Muscle layer of duodenum (tissue), 2 donors: ENCODE data around the gene ZFP42.
"Not testable (repeated sequence)": the region's sequence is repeated elsewhere in the genome, so short reads cannot be mapped to it uniquely, and the experiment has no call there.

Experiments
- H3K27ac ChIP-seq: one replicate; pipeline ENCODE4 v1.7.0; 2013; ENCODE audit warnings: mild to moderate bottlenecking, low read length
- H3K27me3 ChIP-seq: one replicate; pipeline ENCODE4 v1.7.0; 2013; ENCODE audit warnings: low read depth, mild to moderate bottlenecking, control low read depth, low read length
- H3K36me3 ChIP-seq, 2 donors: one replicate each; pipeline ENCODE4 v1.7.0; 2013; ENCODE audit warnings: low read length in 2 of 2, control low read depth in 1 of 2, mild to moderate bottlenecking in 1 of 2; ENCODE audit not compliant: insufficient read depth in 2 of 2, control insufficient read depth in 1 of 2
- H3K4me1 ChIP-seq, 2 donors: one replicate each; pipeline ENCODE4 v1.7.0; 2013; ENCODE audit warnings: low read length in 2 of 2, mild to moderate bottlenecking in 2 of 2, control low read depth in 1 of 2, moderate library complexity in 1 of 2; ENCODE audit not compliant: insufficient read depth in 2 of 2, control insufficient read depth in 1 of 2
- H3K4me3 ChIP-seq, 2 donors: one replicate each; pipeline ENCODE4 v1.7.0; 2013; ENCODE audit warnings: low read length in 2 of 2, low read depth in 1 of 2, mild to moderate bottlenecking in 1 of 2
- H3K9me3 ChIP-seq, 2 donors: one replicate each; pipeline ENCODE4 v1.7.0; 2013; ENCODE audit warnings: low read length in 2 of 2, control low read depth in 1 of 2, mild to moderate bottlenecking in 1 of 2; ENCODE audit not compliant: control insufficient read depth in 1 of 2
- donor health status: healthy.

ZFP42 gene

GRCh38 chr4:188023682-188024081 is 28.1 kb downstream of the ZFP42 start:
- no peaks in the 10 kb centered on the region for H3K9me3 ChIP-seq
- no peak overlapping the region for H3K27ac ChIP-seq
- H3K27me3 ChIP-seq, result no peaks in the 10 kb centered on the region
- H3K36me3 ChIP-seq, result no peaks in the 10 kb centered on the region
- no peak overlapping the region for H3K4me3 ChIP-seq
- H3K4me1 ChIP-seq, result no peaks in the 10 kb centered on the region

- no peaks in the 10 kb centered on the region for H3K9me3 ChIP-seq
- H3K36me3 ChIP-seq, result no peaks in the 10 kb centered on the region
- H3K27me3 ChIP-seq, result no peaks in the 10 kb centered on the region
- no peak overlapping the region for H3K4me3 ChIP-seq
- H3K27ac ChIP-seq, result no peak overlapping the region
- H3K4me1 ChIP-seq, result no peaks in the 10 kb centered on the region
These were observed 29.9 kb downstream of the ZFP42 start for GRCh38 chr4:188025476-188025875.

GRCh38 chr4:188029114-188029513 is 33.5 kb downstream of the ZFP42 start:
- Histone ChIP-seq H3K4me1 (no peaks in the 10 kb centered on the region), H3K4me3 (no peak overlapping the region), H3K27ac (no peak overlapping the region), H3K36me3 (no peaks in the 10 kb centered on the region), H3K27me3 (no peaks in the 10 kb centered on the region), H3K9me3 (no peaks in the 10 kb centered on the region)

- H3K27me3 ChIP-seq, result no peaks in the 10 kb centered on the region
- no peak overlapping the region for H3K4me3 ChIP-seq
- H3K4me1 ChIP-seq, result no peaks in the 10 kb centered on the region
- H3K27ac ChIP-seq, result no peak overlapping the region
- no peaks in the 10 kb centered on the region for H3K36me3 ChIP-seq
- no peaks in the 10 kb centered on the region for H3K9me3 ChIP-seq
These were observed 34.8 kb downstream of the ZFP42 start for GRCh38 chr4:188030401-188030800.

- Histone ChIP-seq H3K27ac (no peak overlapping the region), H3K9me3 (no peaks in the 10 kb centered on the region), H3K4me3 (no peak overlapping the region), H3K36me3 (no peaks in the 10 kb centered on the region), H3K4me1 (no peaks in the 10 kb centered on the region), H3K27me3 (no peaks in the 10 kb centered on the region)
These were observed 36.2 kb downstream of the ZFP42 start for GRCh38 chr4:188031751-188032150.

GRCh38 chr4:188032170-188032569 is 36.6 kb downstream of the ZFP42 start:
- H3K4me1 ChIP-seq, result no peaks in the 10 kb centered on the region
- H3K9me3 ChIP-seq, result no peaks in the 10 kb centered on the region
- H3K4me3 ChIP-seq, result no peak overlapping the region
- H3K27me3 ChIP-seq, result no peaks in the 10 kb centered on the region
- H3K36me3 ChIP-seq, result no peaks in the 10 kb centered on the region
- no peak overlapping the region for H3K27ac ChIP-seq

- Histone ChIP-seq H3K36me3 (no peaks in the 10 kb centered on the region), H3K4me3 (no peak overlapping the region), H3K27me3 (no peaks in the 10 kb centered on the region), H3K27ac (no peak overlapping the region), H3K4me1 (no peaks in the 10 kb centered on the region), H3K9me3 (no peaks in the 10 kb centered on the region)
These were observed 37.0 kb downstream of the ZFP42 start for GRCh38 chr4:188032583-188032982.

- Histone ChIP-seq H3K27me3 (no peaks in the 10 kb centered on the region), H3K36me3 (no peaks in the 10 kb centered on the region), H3K4me1 (no peaks in the 10 kb centered on the region), H3K4me3 (no peak overlapping the region), H3K27ac (no peak overlapping the region), H3K9me3 (no peaks in the 10 kb centered on the region)
These were observed 41.6 kb downstream of the ZFP42 start for GRCh38 chr4:188037003-188037713.

- no peak overlapping the region for H3K4me3 ChIP-seq
These were observed 46.1 kb downstream of the ZFP42 start for GRCh38 chr4:188041721-188042120.

GRCh38 chr4:188042191-188042590 is 46.6 kb downstream of the ZFP42 start:
- no peak overlapping the region for H3K4me3 ChIP-seq
- H3K27me3 ChIP-seq, result no peaks in the 10 kb centered on the region
- no peaks in the 10 kb centered on the region for H3K9me3 ChIP-seq
- H3K4me1 ChIP-seq, result no peaks in the 10 kb centered on the region
- H3K27ac ChIP-seq, result no peak overlapping the region
- no peaks in the 10 kb centered on the region for H3K36me3 ChIP-seq

More at GRCh38 chr4:188041721-188042120, 46.1 kb downstream of the ZFP42 start:
- H3K36me3 ChIP-seq, result no peaks in the 10 kb centered on the region
- H3K9me3 ChIP-seq, result no peaks in the 10 kb centered on the region
- no peaks in the 10 kb centered on the region for H3K4me1 ChIP-seq
- H3K27me3 ChIP-seq, result no peaks in the 10 kb centered on the region
- no peak overlapping the region for H3K27ac ChIP-seq

GRCh38 chr4:188043154-188043553 is 47.6 kb downstream of the ZFP42 start:
- Histone ChIP-seq H3K9me3 (no peaks in the 10 kb centered on the region), H3K4me3 (no peak overlapping the region), H3K36me3 (no peaks in the 10 kb centered on the region), H3K4me1 (no peaks in the 10 kb centered on the region), H3K27me3 (no peaks in the 10 kb centered on the region), H3K27ac (no peak overlapping the region)

- H3K9me3 ChIP-seq, H3K27ac ChIP-seq, H3K36me3 ChIP-seq, H3K4me3 ChIP-seq, H3K4me1 ChIP-seq, H3K27me3 ChIP-seq: not testable (repeated sequence)
These were observed 49.9 kb downstream of the ZFP42 start for GRCh38 chr4:188045461-188045860.
